HepG2 (cell line): Measurements from ENCODE around the gene DAO. TPM values are rescaled to one million over a fixed set of nuclear protein-coding genes. Genes with fewer than 3 reads are reported as not detected.
A peak's percentile ranks its signal among the peaks of the same experiment; 100 is the strongest.

ENCODE experiments used
- MIER2 ChIP-seq: IDR thresholded peaks from 2 replicates; pipeline ENCODE4 v1.6.1; 2016; ENCODE audit warnings: missing biosample characterization, missing genetic modification reagents
- MTA3 ChIP-seq: sonication (generic); formaldehyde crosslinking; IDR thresholded peaks from 2 replicates; pipeline ENCODE4 v1.4.0; 2020; ENCODE audit warnings: missing genetic modification reagents
- MXI1 ChIP-seq: IDR thresholded peaks from 3 replicates; pipeline ENCODE4 v1.6.1; 2012; ENCODE audit warnings: low read depth, low read length, inconsistent platforms, borderline replicate concordance
- NKX3-1 ChIP-seq: sonication (generic); formaldehyde crosslinking; IDR thresholded peaks from 2 replicates; pipeline ENCODE4 v1.5.0; 2020; ENCODE audit warnings: missing genetic modification reagents
- NR2C2 ChIP-seq: sonication (generic); formaldehyde crosslinking; IDR thresholded peaks from 2 replicates; pipeline ENCODE4 v1.4.0; 2020; ENCODE audit warnings: missing genetic modification reagents, mild to moderate bottlenecking, moderate library complexity, borderline replicate concordance
- POLR2A ChIP-seq, 2 experiments: IDR thresholded peaks; 2 replicates each; pipeline ENCODE4 v1.6.1; 2011; ENCODE audit warnings: low read depth in 2 of 2, low read length in 2 of 2, mild to moderate bottlenecking in 1 of 2, moderate library complexity in 1 of 2; ENCODE audit not compliant: insufficient read depth in 1 of 2
- PRMT3 ChIP-seq: sonication (generic); formaldehyde crosslinking; IDR thresholded peaks from 2 replicates; pipeline ENCODE4 v1.8.1; 2022; ENCODE audit warnings: low read depth, mild to moderate bottlenecking, moderate library complexity, missing genetic modification reagents, borderline replicate concordance
- ZNF546 ChIP-seq: sonication (generic); formaldehyde crosslinking; conservative IDR thresholded peaks from 2 replicates; pipeline ENCODE4 v1.8.1; 2023; ENCODE audit warnings: mild to moderate bottlenecking, missing genetic modification reagents
- ZNF570 ChIP-seq: sonication (generic); formaldehyde crosslinking; IDR thresholded peaks from 2 replicates; pipeline ENCODE4 v1.4.0; 2020; ENCODE audit warnings: mild to moderate bottlenecking, missing genetic modification reagents, borderline replicate concordance
- ZNF781 ChIP-seq: sonication (generic); formaldehyde crosslinking; IDR thresholded peaks from 2 replicates; pipeline ENCODE4 v1.5.1; 2020; ENCODE audit warnings: borderline replicate concordance, mild to moderate bottlenecking, missing genetic modification reagents; ENCODE audit errors: not compliant biosample characterization
- ZNF850 ChIP-seq: sonication (generic); formaldehyde crosslinking; conservative IDR thresholded peaks from 2 replicates; pipeline ENCODE4 v1.9.0; 2021; ENCODE audit warnings: mild to moderate bottlenecking, missing genetic modification reagents
- polyA plus RNA-seq, 8 experiments: library from polyadenylated mRNA; depleted of rRNA in 3 of 8; stranded (reverse) in 7 of 8; unstranded in 1 of 8; fragments of >200 nt; fragmentation: Illumina TruSeq in 4 of 8; extraction: Trizol in 4 of 8; gene quantifications; 2 replicates each; pipeline versions ENCODE4 v1.2.1 to v1.2.3, GENCODE V29; 2011 to 2016; ENCODE audit warnings: low read depth in 4 of 8, missing spikeins in 1 of 8, mixed read lengths in 1 of 8; ENCODE audit not compliant: insufficient read depth in 1 of 8
- total RNA-seq, 5 experiments: library from RNA; depleted of rRNA; stranded (reverse); fragments of >200 nt; fragmentation: Illumina TruSeq; extraction: Trizol; gene quantifications; 2 replicates each; pipeline ENCODE4 v1.2.3, GENCODE V29; 2016; ENCODE audit warnings: low read depth in 1 of 5
- TF ChIP-seq, protein P1 (sequence below): sonication (generic); formaldehyde crosslinking; IDR thresholded peaks from 2 replicates; pipeline ENCODE4 v1.4.0; 2020; ENCODE audit warnings: missing genetic modification reagents
- TF ChIP-seq, protein P2 (sequence below): sonication (generic); formaldehyde crosslinking; IDR thresholded peaks from 2 replicates; pipeline ENCODE4 v1.5.0; 2020; ENCODE audit warnings: mild to moderate bottlenecking, missing genetic modification reagents, borderline replicate concordance

Gene DAO
- total and polyA plus RNA-seq, 2 of the 13 experiments (the other 11 are each of a cell fraction or from before 2014, with no cell fraction given) = 0.34 to 0.82 TPM

- TF ChIP-seq POLR2A (IDR thresholded peaks at IDR 0.05; ENCODE audit: insufficient read depth in 1 of 2, low read depth in 2 of 2, low read length in 2 of 2) = no peak
- no peak for TF ChIP-seq NKX3-1
- no peak for TF ChIP-seq MXI1
- TF ChIP-seq PRMT3 (CRISPR knock-in tag) = 0 out of 2 replicates have a peak, but pooled peaks have one; percentile 30
- no peak for TF ChIP-seq MIER2 (CRISPR knock-in tag)
- TF ChIP-seq, protein P1, sequence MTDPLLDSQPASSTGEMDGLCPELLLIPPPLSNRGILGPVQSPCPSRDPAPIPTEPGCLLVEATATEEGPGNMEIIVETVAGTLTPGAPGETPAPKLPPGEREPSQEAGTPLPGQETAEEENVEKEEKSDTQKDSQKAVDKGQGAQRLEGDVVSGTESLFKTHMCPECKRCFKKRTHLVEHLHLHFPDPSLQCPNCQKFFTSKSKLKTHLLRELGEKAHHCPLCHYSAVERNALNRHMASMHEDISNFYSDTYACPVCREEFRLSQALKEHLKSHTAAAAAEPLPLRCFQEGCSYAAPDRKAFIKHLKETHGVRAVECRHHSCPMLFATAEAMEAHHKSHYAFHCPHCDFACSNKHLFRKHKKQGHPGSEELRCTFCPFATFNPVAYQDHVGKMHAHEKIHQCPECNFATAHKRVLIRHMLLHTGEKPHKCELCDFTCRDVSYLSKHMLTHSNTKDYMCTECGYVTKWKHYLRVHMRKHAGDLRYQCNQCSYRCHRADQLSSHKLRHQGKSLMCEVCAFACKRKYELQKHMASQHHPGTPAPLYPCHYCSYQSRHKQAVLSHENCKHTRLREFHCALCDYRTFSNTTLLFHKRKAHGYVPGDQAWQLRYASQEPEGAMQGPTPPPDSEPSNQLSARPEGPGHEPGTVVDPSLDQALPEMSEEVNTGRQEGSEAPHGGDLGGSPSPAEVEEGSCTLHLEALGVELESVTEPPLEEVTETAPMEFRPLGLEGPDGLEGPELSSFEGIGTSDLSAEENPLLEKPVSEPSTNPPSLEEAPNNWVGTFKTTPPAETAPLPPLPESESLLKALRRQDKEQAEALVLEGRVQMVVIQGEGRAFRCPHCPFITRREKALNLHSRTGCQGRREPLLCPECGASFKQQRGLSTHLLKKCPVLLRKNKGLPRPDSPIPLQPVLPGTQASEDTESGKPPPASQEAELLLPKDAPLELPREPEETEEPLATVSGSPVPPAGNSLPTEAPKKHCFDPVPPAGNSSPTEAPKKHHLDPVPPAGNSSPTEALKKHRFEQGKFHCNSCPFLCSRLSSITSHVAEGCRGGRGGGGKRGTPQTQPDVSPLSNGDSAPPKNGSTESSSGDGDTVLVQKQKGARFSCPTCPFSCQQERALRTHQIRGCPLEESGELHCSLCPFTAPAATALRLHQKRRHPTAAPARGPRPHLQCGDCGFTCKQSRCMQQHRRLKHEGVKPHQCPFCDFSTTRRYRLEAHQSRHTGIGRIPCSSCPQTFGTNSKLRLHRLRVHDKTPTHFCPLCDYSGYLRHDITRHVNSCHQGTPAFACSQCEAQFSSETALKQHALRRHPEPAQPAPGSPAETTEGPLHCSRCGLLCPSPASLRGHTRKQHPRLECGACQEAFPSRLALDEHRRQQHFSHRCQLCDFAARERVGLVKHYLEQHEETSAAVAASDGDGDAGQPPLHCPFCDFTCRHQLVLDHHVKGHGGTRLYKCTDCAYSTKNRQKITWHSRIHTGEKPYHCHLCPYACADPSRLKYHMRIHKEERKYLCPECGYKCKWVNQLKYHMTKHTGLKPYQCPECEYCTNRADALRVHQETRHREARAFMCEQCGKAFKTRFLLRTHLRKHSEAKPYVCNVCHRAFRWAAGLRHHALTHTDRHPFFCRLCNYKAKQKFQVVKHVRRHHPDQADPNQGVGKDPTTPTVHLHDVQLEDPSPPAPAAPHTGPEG (CRISPR knock-in tag) = 0 out of 2 replicates have a peak, but pooled peaks have one; percentile 5
- no peak for TF ChIP-seq ZNF781 (CRISPR knock-in tag)
- no peak for TF ChIP-seq MTA3 (CRISPR knock-in tag)
- no peak for TF ChIP-seq ZNF570 (CRISPR knock-in tag)
- TF ChIP-seq ZNF850 (CRISPR knock-in tag) = no peak
- TF ChIP-seq NR2C2 = 0 out of 2 replicates have a peak, but pooled peaks have one; percentile 10
- TF ChIP-seq, protein P2, sequence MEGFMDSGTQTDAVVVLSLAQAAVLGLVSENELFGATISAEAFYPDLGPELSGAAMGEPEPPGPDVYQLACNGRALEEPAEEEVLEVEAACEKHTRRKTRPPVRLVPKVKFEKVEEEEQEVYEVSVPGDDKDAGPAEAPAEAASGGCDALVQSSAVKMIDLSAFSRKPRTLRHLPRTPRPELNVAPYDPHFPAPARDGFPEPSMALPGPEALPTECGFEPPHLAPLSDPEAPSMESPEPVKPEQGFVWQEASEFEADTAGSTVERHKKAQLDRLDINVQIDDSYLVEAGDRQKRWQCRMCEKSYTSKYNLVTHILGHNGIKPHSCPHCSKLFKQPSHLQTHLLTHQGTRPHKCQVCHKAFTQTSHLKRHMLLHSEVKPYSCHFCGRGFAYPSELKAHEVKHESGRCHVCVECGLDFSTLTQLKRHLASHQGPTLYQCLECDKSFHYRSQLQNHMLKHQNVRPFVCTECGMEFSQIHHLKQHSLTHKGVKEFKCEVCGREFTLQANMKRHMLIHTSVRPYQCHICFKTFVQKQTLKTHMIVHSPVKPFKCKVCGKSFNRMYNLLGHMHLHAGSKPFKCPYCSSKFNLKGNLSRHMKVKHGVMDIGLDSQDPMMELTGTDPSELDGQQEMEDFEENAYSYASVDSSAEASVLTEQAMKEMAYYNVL (CRISPR knock-in tag) = no peak
- TF ChIP-seq ZNF546 (CRISPR knock-in tag) = 0 out of 2 replicates have a peak, but pooled peaks have one; percentile 33
Observed at GRCh38 chr12:108857158-108857407, 22.8 kb upstream of the DAO start (continued).
